NOMO-1 (cell line): ENCODE results near the gene ZNF655.
"Not testable (repeated sequence)": the region's sequence is repeated elsewhere in the genome, so short reads cannot be mapped to it uniquely, and the experiment has no call there.

Experiments used
- DNase-seq, 2 experiments: peaks; one replicate each; lab custom pipeline; 2025; ENCODE audit not compliant: unreplicated experiment in 2 of 2; lab: John Stamatoyannopoulos, UW

The ZNF655 gene

GRCh38 chr7:99558306-99559174 lies at the start of gene ZNF655:
Gene ZNF655, plus strand, starts transcription at chr7:99558642. Its CDS starts 1,918 bp downstream, at chr7:99560560.
- DNase-seq = peak; percentile 79 to 83

- DNase-seq = no peak
Measured at GRCh38 chr7:99514050-99514449, 44.4 kb upstream of the ZNF655 start.

GRCh38 chr7:99521399-99521798 lies 37.0 kb upstream of the ZNF655 start:
- DNase-seq = no peak

GRCh38 chr7:99525713-99526440 lies 32.6 kb upstream of the ZNF655 start:
- DNase-seq = no peak

- DNase-seq = no peak
Measured at GRCh38 chr7:99531354-99531765, 27.1 kb upstream of the ZNF655 start.

GRCh38 chr7:99535667-99536066 lies 22.8 kb upstream of the ZNF655 start:
- no peak for DNase-seq

- DNase-seq = no peak
Measured at GRCh38 chr7:99539213-99539811, 19.1 kb upstream of the ZNF655 start.

- no peak for DNase-seq
Measured at GRCh38 chr7:99540542-99540941, 17.9 kb upstream of the ZNF655 start.

- no peak for DNase-seq
Measured at GRCh38 chr7:99541212-99541611, 17.2 kb upstream of the ZNF655 start.

- DNase-seq = no peak
Measured at GRCh38 chr7:99543081-99543671, 15.3 kb upstream of the ZNF655 start.

GRCh38 chr7:99543916-99544315 lies 14.5 kb upstream of the ZNF655 start:
- DNase-seq = no peak

GRCh38 chr7:99545308-99545707 lies 13.1 kb upstream of the ZNF655 start:
- DNase-seq = not testable (repeated sequence)

GRCh38 chr7:99549545-99549944 lies 8.9 kb upstream of the ZNF655 start:
- DNase-seq = not testable (repeated sequence)

GRCh38 chr7:99551334-99551733 lies 7.1 kb upstream of the ZNF655 start:
- no peak for DNase-seq

GRCh38 chr7:99551767-99552463 lies 6.5 kb upstream of the ZNF655 start, which contains the start of gene FAM200A:
Gene FAM200A, minus strand, starts transcription at chr7:99552114. Its CDS starts 3,707 bp downstream, at chr7:99548407.
- DNase-seq = peak; percentile 84 to 86

GRCh38 chr7:99553039-99553438 lies 5.4 kb upstream of the ZNF655 start:
- DNase-seq = no peak

GRCh38 chr7:99554939-99555338 lies 3.5 kb upstream of the ZNF655 start:
- no peak for DNase-seq

GRCh38 chr7:99557196-99557607 lies 1.2 kb upstream of the ZNF655 start:
- DNase-seq = no peak

- peak in 1 of 2 experiments; percentile 48 for DNase-seq
Measured at GRCh38 chr7:99557940-99558305, 519 bp upstream of the ZNF655 start.

- no peak for DNase-seq
Measured at GRCh38 chr7:99559175-99559915, 903 bp downstream of the ZNF655 start.
